Stimulated activated naive CD8-positive, alpha-beta T cell treated with anti-CD3 and anti-CD28 coated beads, Interleukin-15, Interleukin-2, amounts not matched to agents 100 ng/mL and 50 ng/mL, for 24 hours (primary cell): ENCODE measurements around the gene CA5A.
"Not testable (repeated sequence)": the region's sequence is repeated elsewhere in the genome, so short reads cannot be mapped to it uniquely, and the experiment has no call there.

Source experiments
- H3K27ac Mint-ChIP-seq: one replicate; pipeline ENCODE4 v1.8.0; 2021; ENCODE audit warnings: mild to moderate bottlenecking, mixed read lengths
- H3K27me3 Mint-ChIP-seq: one replicate; pipeline ENCODE4 v1.8.0; 2021; ENCODE audit warnings: mixed read lengths
- H3K36me3 Mint-ChIP-seq: one replicate; pipeline ENCODE4 v1.8.0; 2021; ENCODE audit warnings: low read depth, mixed read lengths
- H3K4me1 Mint-ChIP-seq: one replicate; pipeline ENCODE4 v1.8.0; 2021; ENCODE audit warnings: low read depth, mixed read lengths
- H3K4me3 Mint-ChIP-seq: one replicate; pipeline ENCODE4 v1.8.0; 2021; ENCODE audit warnings: mild to moderate bottlenecking, mixed read lengths
- H3K9me3 Mint-ChIP-seq: one replicate; pipeline ENCODE4 v1.8.0; 2021; ENCODE audit warnings: mixed read lengths

The CA5A gene

DNA sequence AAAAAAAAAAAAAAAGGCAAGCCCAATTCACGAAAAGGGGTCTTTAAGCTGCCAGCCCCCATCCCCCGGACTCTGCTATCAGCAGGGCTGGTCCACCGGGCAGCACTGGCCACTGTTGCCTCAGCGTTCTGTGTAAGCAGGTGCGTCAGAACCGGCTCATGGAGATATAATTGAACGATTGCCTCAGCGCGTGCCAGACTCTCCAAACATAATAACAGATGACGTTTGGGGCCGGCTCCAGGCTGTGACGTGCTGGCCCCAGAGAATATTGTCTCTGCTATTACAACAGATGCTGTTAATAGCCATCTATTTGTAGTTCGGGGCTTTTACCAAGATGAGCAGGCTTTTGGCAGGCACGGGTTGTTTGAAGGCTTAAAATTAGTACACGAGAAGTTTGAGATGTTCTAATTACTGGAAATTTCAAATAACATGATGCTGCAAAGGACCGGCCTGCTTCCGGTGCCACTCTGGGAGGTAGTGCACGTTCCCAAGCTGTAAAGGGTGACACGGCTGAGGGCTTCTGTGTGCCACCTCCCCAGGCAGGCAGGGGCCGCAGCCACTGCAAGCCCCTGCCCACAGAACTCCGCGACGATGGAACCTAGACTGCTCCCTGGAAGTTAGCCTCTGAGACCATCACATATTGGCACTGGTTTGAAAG lies 25.1 kb downstream of the CA5A start:
- not testable (repeated sequence) for H3K4me3 Mint-ChIP-seq, H3K27me3 Mint-ChIP-seq, H3K27ac Mint-ChIP-seq, H3K9me3 Mint-ChIP-seq, H3K36me3 Mint-ChIP-seq
- peaks cover 19% of the 10 kb centered on the region for H3K4me1 Mint-ChIP-seq

GRCh38 chr16:87909203-87909935 lies 27.0 kb downstream of the CA5A start:
- Mint-ChIP-seq H3K4me1 (peaks cover 19% of the 10 kb centered on the region), H3K27ac (peak overlapping the region; percentile 79)
- not testable (repeated sequence) for H3K9me3 Mint-ChIP-seq, H3K4me3 Mint-ChIP-seq, H3K36me3 Mint-ChIP-seq, H3K27me3 Mint-ChIP-seq

DNA sequence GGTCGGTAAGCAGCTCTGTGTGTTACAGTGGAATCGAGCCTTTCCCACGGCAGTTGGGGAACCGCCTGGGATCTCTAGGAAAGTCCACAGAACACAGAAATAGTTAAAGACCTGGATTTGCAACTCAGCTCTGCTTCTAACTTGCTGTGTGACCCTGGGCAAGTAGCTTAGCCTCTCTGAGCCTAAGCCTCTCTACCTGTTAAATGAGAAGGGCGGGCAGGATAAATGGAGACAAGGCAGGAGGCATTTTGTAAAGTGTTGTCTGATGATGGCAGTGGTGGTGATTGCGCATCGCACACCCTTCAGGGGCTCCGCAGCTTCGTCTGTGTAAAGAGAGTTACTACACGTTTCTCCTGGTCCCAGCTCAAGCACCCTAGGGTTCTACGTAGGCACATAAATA lies 28.2 kb downstream of the CA5A start:
- not testable (repeated sequence) for H3K9me3 Mint-ChIP-seq, H3K4me3 Mint-ChIP-seq, H3K27me3 Mint-ChIP-seq, H3K36me3 Mint-ChIP-seq
- H3K4me1 Mint-ChIP-seq = peaks cover 27% of the 10 kb centered on the region
- H3K27ac Mint-ChIP-seq = peak overlapping the region; percentile 33

DNA sequence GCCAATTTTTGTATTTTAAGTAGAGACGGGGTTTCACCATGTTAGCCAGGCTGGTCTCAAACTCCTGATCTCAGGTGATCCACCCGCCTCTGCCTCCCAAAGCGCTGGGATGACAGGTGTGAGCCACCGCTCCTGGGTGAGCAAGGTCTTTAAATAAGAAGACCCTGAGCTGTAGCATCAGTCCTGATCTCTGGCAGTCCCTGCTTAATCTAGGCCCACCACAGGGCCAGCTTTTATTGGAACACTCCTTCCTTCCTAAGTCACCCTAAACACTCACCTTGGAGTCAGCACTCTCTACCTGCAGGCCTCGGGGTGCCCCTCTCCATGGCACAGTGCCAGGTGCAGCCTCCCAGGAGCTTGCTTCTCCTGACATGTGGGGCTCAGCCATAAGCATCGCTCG lies 30.8 kb downstream of the CA5A start:
- H3K9me3 Mint-ChIP-seq, H3K36me3 Mint-ChIP-seq, H3K27me3 Mint-ChIP-seq, H3K27ac Mint-ChIP-seq, H3K4me3 Mint-ChIP-seq: not testable (repeated sequence)
- H3K4me1 Mint-ChIP-seq = peaks cover 38% of the 10 kb centered on the region

DNA sequence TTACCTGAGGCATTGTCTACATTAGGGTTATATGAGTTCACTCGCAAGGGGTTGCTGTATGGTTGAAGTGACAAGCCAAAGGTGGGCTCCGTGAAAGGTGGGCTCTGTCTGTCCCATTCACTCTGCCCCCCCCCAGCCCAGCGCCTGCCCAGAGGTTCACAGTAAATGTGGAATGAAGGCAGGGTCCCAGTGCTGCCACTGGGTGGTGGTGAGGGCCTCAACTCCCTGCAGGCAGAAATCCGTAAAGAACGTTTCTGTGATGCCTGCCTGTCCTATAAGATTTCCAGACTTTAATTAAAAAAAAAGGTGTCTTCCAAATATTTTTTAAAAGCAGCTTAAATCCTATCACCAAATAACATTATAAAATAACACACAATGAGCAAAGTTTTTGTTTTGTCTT lies 31.4 kb downstream of the CA5A start:
- not testable (repeated sequence) for H3K36me3 Mint-ChIP-seq, H3K27me3 Mint-ChIP-seq, H3K27ac Mint-ChIP-seq, H3K9me3 Mint-ChIP-seq, H3K4me3 Mint-ChIP-seq
- H3K4me1 Mint-ChIP-seq = peaks cover 41% of the 10 kb centered on the region

- H3K4me3 Mint-ChIP-seq, H3K27ac Mint-ChIP-seq, H3K9me3 Mint-ChIP-seq, H3K27me3 Mint-ChIP-seq, H3K36me3 Mint-ChIP-seq: not testable (repeated sequence)
- H3K4me1 Mint-ChIP-seq = peaks cover 56% of the 10 kb centered on the region
These were observed 35.8 kb downstream of the CA5A start for GRCh38 chr16:87900489-87900888.

GRCh38 chr16:87897521-87898505 lies 38.5 kb downstream of the CA5A start:
- Mint-ChIP-seq H3K4me3 (peak overlapping the region; percentile 80), H3K27me3 (no peaks in the 10 kb centered on the region), H3K27ac (peak overlapping the region; percentile 100), H3K36me3 (no peaks in the 10 kb centered on the region), H3K4me1 (peaks cover 66% of the 10 kb centered on the region), H3K9me3 (no peaks in the 10 kb centered on the region)

GRCh38 chr16:87896924-87897520 lies 39.3 kb downstream of the CA5A start:
- Mint-ChIP-seq H3K4me3 (peak overlapping the region; percentile 80), H3K4me1 (peaks cover 61% of the 10 kb centered on the region), H3K27ac (peak overlapping the region; percentile 100)
- H3K9me3 Mint-ChIP-seq, H3K27me3 Mint-ChIP-seq, H3K36me3 Mint-ChIP-seq: not testable (repeated sequence)

GRCh38 chr16:87896176-87896890 lies 40.0 kb downstream of the CA5A start:
- H3K4me1 Mint-ChIP-seq = peaks cover 60% of the 10 kb centered on the region
- peak overlapping the region; percentile 80 for H3K4me3 Mint-ChIP-seq
- H3K36me3 Mint-ChIP-seq, H3K27me3 Mint-ChIP-seq, H3K9me3 Mint-ChIP-seq: not testable (repeated sequence)
- peak overlapping the region; percentile 100 for H3K27ac Mint-ChIP-seq

DNA sequence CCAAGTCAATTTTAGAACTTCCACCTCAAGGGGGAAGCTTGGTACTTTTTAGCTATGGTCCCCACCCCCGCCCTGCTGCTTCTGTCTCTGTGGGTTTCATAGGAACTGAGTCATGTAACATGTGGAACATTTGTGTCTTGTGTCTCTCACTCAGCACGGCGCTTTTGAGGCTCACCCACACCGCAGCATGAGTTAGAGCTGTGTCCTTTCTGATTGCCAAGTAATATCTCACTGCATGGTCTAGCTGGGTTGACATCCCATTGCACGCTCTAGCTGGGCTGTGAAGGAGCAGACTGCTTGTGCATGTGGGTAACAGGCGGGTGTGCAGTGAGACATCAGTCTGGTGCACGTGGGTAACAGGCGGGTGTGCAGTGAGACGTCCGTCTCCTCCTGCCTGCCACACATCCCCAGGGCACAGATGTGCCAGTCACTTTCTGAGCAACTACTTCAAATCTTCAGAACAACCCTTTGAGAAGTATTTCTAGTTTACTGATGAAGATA lies 40.6 kb downstream of the CA5A start:
- peak overlapping the region; percentile 100 for H3K27ac Mint-ChIP-seq
- H3K36me3 Mint-ChIP-seq = no peaks in the 10 kb centered on the region
- H3K4me3 Mint-ChIP-seq = peak overlapping the region; percentile 67
- H3K27me3 Mint-ChIP-seq = no peaks in the 10 kb centered on the region
- no peaks in the 10 kb centered on the region for H3K9me3 Mint-ChIP-seq
- H3K4me1 Mint-ChIP-seq = peaks cover 58% of the 10 kb centered on the region

DNA sequence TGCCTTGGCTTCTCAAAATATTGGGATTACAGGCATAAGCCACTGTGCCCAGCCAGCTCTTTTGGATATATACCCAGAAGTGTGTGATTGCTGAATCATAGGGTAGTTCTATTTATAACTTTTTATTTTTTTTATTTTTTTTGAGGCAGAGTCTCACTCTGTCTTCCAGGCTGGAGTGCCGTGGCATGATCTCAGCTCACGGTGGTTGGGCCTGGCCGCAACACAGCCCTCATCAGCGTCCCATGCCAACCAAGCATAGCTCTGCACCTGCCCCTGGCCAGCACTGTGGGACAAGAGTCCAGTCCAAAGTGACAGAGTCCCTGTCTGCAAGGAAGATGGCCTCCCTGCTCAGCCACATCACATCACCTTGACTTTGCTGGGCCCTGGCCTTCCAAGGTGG lies 42.3 kb downstream of the CA5A start:
- H3K4me3 Mint-ChIP-seq, H3K36me3 Mint-ChIP-seq, H3K27me3 Mint-ChIP-seq, H3K9me3 Mint-ChIP-seq: not testable (repeated sequence)
- peaks cover 54% of the 10 kb centered on the region for H3K4me1 Mint-ChIP-seq
- H3K27ac Mint-ChIP-seq = peak overlapping the region; percentile 100

DNA sequence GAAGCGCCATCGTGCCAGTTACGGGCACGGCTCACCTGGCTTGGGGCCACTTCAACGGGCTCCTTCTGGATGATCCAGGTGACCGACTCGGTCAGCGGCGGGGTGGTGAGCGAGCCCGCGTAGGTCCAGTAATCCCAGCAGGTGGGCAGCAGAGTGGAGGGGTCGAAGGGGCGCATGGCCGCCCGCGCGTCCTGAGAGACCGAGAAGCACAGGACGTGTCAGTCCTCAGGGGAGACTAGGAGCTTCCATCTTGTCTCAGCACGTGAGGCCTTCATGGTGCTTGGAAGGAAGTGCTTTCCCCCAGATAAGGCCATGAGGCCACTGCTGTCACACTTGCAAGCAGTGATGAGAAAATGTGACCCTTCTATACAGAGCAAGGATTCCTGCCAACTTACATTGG lies 44.6 kb downstream of the CA5A start:
- Mint-ChIP-seq H3K4me3 (no peak overlapping the region), H3K27ac (no peak overlapping the region)

DNA sequence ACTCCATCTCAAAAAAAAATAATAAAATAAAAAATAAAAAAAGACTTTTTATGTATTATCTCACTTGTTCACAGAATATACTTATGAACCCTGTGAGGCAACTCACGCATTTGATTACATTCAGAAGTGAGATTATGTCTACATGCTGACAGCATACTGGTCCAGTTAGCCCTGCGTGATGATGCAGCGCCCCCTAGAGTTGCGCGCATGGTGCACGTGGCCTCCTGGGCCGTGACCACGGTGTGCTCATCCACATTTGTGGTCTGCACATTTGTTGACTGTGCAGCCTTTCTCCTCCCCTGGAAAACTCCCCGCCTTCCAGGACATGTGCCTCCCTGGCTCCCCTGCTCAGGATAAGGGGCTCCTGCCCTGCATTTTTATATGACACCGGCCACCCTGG lies 46.6 kb downstream of the CA5A start:
- H3K4me3 Mint-ChIP-seq, H3K9me3 Mint-ChIP-seq, H3K27me3 Mint-ChIP-seq, H3K36me3 Mint-ChIP-seq: not testable (repeated sequence)
- H3K27ac Mint-ChIP-seq = peak overlapping the region; percentile 21
- H3K4me1 Mint-ChIP-seq = peaks cover 13% of the 10 kb centered on the region

More for the DNA sequence above, 44.6 kb downstream of the CA5A start:
- Mint-ChIP-seq H3K36me3 (no peaks in the 10 kb centered on the region), H3K4me1 (peaks cover 33% of the 10 kb centered on the region), H3K27me3 (no peaks in the 10 kb centered on the region), H3K9me3 (no peaks in the 10 kb centered on the region)

- not testable (repeated sequence) for H3K9me3 Mint-ChIP-seq, H3K4me1 Mint-ChIP-seq, H3K4me3 Mint-ChIP-seq, H3K27me3 Mint-ChIP-seq, H3K27ac Mint-ChIP-seq, H3K36me3 Mint-ChIP-seq
These were observed 48.0 kb downstream of the CA5A start for GRCh38 chr16:87888346-87888745.
